ENCODE data around the gene HTR1D.

The HTR1D gene

DNA sequence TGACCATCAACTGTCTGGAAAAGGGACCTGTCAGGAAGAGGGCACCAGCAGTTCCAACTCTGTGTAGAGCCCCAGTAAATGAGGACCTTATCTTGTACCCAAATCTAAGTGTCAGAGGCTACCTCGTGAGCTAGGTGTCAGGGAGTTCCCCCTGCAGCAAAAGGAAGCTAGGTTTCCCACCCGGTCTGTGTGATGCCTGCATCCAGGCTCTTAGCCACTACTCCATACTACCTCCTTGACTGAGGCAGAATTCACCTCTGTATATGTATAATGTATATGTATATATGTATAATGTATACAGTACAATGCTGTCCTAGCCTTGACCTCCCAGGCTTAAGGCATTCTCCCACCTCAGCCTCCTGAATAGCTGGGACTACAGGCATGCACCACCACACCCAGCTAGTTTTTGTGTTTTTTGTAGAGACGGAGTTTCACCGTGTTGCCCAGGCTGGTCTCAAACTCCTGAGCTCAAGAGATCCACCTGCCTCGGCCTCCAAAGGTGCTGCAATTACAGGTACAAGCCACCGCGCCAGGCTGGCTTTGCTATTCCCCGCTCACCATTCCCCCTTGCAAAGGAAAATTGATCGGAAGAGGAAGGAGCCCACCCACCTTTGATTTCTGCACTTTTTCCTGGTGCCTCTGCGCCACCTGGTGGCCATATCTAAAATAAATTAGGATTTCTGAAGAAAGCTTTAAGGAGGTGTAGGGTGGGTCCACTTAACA is 32.9 kb downstream of the HTR1D start:
- peak; percentile 62 for DNase-seq (ENCODE audit: low spot score)

- DNase-seq (ENCODE audit: low spot score): no peak
These were observed 37.4 kb downstream of the HTR1D start for GRCh38 chr1:23179862-23180261.

- DNase-seq (ENCODE audit: low spot score): peak; percentile 37
These were observed 38.4 kb downstream of the HTR1D start for GRCh38 chr1:23178950-23179349.

DNA sequence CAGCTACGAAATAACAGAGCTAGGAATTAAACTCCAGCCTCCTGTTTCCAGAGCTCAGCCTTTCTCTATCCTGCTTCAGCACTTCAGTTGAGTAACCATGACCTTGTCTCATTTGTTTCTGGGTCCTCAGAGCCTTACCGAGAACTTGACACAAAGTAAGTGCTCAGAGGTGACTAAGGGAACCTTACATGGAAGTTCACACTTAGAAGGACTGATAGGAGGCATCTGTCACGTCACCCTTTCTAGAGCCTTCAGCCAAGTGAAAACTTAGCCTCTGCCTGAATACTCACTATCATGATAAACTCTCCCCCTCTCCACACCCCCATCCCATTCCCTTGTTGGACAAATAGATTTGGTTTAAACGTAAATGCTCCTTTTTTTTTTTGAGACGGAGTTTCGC is 38.9 kb downstream of the HTR1D start:
- no peak for DNase-seq (ENCODE audit: low spot score)

DNA sequence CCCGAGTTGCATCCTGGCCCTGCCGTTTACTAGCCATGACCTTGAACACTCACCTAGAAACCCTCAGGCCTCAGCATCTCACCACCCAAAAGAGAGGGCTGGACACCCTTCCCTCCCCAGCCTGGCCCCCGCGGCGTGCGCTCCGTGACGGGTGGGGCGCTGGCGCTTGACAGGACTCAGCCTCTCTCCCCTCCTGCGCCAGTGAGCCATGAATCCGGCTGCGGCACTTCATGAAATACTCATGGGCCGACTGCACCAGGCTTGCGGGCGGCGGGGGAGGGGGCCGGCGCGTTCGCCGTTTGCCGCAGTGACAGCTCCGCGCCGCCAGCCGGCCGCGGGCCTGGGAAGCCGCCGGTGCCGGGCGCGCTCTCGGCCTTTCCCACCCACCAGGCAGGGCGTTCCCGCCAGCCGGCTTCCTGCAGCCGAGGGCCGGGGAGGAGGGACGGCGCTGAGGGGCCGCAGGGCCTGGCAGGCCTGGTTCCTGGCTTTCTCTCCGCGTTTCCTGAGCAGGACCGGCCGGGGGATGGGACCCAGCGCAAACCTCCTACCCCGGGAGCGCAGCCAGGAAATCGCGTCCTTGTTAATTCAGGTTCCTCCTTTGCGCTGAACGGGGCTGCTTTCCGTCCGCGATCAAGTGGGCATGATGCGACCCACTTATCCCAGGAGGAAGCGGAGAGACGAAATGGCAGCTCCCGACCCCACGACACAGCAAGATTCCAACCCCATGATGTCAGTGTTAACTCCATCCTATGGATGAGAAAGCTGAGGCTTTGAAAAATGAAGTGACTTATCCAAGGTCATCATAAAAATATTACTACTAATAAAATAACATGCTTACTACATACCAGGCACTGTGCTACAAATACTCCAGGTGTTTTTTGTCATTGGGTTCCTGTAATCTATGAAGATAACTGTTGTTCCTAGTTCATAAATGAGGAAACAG is 39.6 kb downstream of the HTR1D start:
- DNase-seq (ENCODE audit: low spot score): peak; percentile 92

GRCh38 chr1:23177031-23177430 is 40.3 kb downstream of the HTR1D start:
- DNase-seq (ENCODE audit: low spot score): no peak

- no peak for DNase-seq (ENCODE audit: low spot score)
These were observed 42.7 kb downstream of the HTR1D start for GRCh38 chr1:23174426-23175110.

GRCh38 chr1:23171181-23171755 is 46.0 kb downstream of the HTR1D start:
- peak; percentile 13 for DNase-seq (ENCODE audit: low spot score)

- DNase-seq (ENCODE audit: low spot score): peak; percentile 87
These were observed 47.5 kb downstream of the HTR1D start for GRCh38 chr1:23169727-23170335.

DNA sequence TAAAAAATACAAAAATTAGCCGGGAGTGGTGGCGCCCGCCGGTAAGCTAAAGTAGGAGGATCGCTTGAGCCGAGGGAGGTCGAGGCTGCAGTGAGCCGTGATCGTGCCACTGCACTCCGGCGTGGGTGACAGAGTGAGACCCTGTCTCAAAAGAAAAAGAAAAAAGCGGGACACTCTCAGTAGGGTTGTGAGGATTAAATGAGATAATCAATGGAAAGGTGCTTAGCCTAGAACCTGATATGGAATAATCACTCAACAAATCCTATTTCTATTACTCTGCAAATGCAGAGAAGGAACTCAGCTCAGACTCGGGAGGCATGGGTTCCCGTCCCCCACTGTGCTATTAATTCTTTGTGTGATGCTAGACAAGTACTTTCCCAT is 48.1 kb downstream of the HTR1D start:
- DNase-seq (ENCODE audit: low spot score): no peak

GRCh38 chr1:23168445-23169194 is 48.7 kb downstream of the HTR1D start, which contains the start of gene LUZP1:
Gene LUZP1 (minus strand): TSS chr1:23168856.
- DNase-seq (ENCODE audit: low spot score): peak; percentile 93

GRCh38 chr1:23168079-23168444 is 49.2 kb downstream of the HTR1D start:
- peak; percentile 68 for DNase-seq (ENCODE audit: low spot score)

GRCh38 chr1:23167353-23168078 is 49.8 kb downstream of the HTR1D start:
- peak; percentile 87 for DNase-seq (ENCODE audit: low spot score)

DNA sequence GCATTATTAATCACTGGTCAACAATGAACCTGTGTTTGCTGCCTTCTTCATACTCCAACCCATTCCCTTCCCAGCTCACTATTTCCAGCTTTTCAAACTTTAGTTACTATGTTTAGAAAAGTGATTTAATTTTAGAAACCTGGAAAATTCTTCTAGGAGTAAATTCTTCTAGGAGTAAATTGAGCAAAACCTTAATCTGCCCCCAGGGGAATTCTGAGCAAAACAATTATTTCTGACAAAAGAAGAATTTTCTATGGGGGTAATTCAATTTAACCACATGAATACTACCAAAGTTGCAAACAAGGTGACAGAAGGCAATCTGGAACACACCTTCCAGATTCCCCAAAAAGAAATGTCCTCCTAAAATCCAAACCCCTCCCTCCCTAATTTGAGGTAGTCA is 50.4 kb downstream of the HTR1D start:
- DNase-seq (ENCODE audit: low spot score): no peak

GRCh38 chr1:23163395-23163794 is 53.9 kb downstream of the HTR1D start:
- DNase-seq (ENCODE audit: low spot score): peak; percentile 47

DNA sequence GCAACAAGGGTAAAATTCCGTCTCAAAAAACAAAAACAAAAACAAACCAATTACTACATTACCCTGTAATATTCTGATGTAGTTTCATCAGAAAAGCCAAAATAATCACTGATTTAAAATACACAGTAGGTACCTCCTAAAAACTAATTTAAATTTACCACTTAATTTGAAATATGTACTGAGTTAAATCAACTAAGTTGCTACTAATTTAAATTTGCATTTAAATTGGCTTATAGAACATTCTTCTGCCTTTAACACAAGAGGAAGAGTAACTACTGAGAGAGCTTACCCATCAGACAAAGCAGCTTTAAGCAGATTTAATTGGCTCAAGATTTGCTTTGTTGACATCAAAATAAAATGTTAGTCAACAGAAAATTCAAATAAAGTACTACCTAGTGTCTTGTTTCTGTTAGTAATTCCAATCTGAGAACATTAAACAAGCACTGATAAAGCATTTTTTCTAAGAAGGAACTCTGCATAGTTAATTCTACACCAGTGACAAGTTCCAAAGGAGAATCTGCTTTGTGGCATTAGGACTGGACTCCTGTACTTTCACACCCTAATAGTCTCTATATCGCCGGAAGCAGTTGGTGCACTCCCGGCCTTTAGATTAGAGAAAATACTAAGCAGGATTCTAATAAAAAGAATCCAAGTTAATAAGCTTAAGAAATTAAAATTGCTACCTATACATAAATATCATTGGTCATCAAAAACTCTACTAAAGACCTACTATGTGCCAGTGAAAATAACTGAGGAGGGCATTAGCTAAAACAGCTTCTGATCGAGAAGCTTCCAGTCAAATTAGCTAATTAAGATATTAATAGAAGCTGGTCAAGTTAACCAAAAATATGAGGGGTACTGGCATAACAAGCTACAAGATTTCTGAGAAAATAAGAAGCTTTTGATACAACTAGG is 57.1 kb downstream of the HTR1D start:
- no peak for DNase-seq (ENCODE audit: low spot score)

DNA sequence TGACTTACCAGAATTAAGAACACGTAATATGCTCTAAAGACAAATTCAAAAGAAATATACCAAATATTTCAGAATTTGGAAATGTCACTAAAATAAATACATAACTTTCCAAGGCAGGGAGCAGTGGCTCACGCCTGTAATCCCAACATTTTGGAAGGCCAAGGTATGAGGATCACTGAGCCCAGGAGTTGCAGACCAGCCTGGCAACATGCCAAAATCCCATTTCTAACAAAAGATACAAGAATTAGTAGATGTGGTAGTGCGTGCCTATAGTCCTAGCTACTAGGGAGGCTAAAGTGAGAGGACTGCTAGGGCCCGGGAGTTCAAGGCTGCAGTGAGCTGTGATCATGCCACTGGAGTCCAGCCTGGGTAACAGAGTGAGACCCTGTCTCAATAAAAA is 60.4 kb downstream of the HTR1D start:
- DNase-seq (ENCODE audit: low spot score): no peak

- DNase-seq (ENCODE audit: low spot score): no peak
These were observed 64.2 kb downstream of the HTR1D start for GRCh38 chr1:23152966-23153684.

DNA sequence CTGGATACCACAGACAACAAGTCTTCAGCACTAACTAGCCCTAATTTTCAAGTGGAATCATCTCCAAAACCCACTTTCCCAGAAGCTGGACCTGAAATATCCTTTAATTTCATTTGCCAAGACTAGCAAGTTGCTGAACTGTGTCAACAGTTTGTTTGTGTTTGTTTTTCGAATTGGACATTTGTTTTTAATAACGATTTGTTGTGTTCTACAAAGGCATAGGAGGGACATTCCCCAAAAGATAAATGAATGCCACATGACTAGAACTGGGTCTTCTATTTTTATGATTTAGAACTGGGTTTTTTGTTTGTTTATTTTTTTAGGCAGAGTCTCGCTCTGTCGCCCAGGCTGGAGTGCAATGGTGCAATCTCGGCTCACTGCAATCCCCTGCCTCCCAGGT is 66.6 kb downstream of the HTR1D start:
- DNase-seq (ENCODE audit: low spot score): no peak
